HEK293 (cell line): ENCODE data around the gene EPS8L3.

Experiments
- ATF2 ChIP-seq: fragments of 450-650 bp; formaldehyde crosslinking; IDR thresholded peaks from 2 replicates; pipeline ENCODE4 v1.5.1; 2016; ENCODE audit warnings: missing biosample characterization, missing genetic modification characterization, low read depth
- CTCF ChIP-seq: fragments of 450-650 bp; formaldehyde crosslinking; IDR thresholded peaks from 2 replicates; pipeline ENCODE4 v1.5.1; 2016; ENCODE audit warnings: missing biosample characterization, missing genetic modification characterization
- GLI4 ChIP-seq: fragments of 450-650 bp; formaldehyde crosslinking; IDR thresholded peaks from 2 replicates; pipeline ENCODE4 v1.5.1; 2016; ENCODE audit warnings: missing biosample characterization, missing genetic modification characterization
- GLIS1 ChIP-seq: fragments of 450-650 bp; formaldehyde crosslinking; IDR thresholded peaks from 2 replicates; pipeline ENCODE4 v1.5.1; 2016; ENCODE audit warnings: missing biosample characterization, missing genetic modification characterization
- KLF10 ChIP-seq: fragments of 450-650 bp; IDR thresholded peaks from 2 replicates; pipeline ENCODE4 v1.5.1; 2018; ENCODE audit warnings: missing biosample characterization, mild to moderate bottlenecking, missing genetic modification characterization
- REST ChIP-seq: fragments of 450-650 bp; formaldehyde crosslinking; IDR thresholded peaks from 2 replicates; pipeline ENCODE4 v1.5.1; 2016; ENCODE audit warnings: missing biosample characterization, missing genetic modification characterization
- ZNF121 ChIP-seq: fragments of 450-650 bp; formaldehyde crosslinking; IDR thresholded peaks from 2 replicates; pipeline ENCODE4 v1.5.1; 2016; ENCODE audit warnings: missing biosample characterization, missing genetic modification characterization
- ZNF132 ChIP-seq: fragments of 450-650 bp; formaldehyde crosslinking; IDR thresholded peaks from 2 replicates; pipeline ENCODE4 v1.5.1; 2017; ENCODE audit warnings: missing biosample characterization, missing genetic modification characterization, borderline replicate concordance
- ZNF529 ChIP-seq: fragments of 450-650 bp; formaldehyde crosslinking; IDR thresholded peaks from 2 replicates; pipeline ENCODE4 v1.5.1; 2017; ENCODE audit warnings: missing genetic modification characterization, missing biosample characterization; ENCODE audit not compliant: insufficient replicate concordance
- ZNF623 ChIP-seq: fragments of 450-650 bp; formaldehyde crosslinking; IDR thresholded peaks from 2 replicates; pipeline ENCODE4 v1.5.1; 2016; ENCODE audit warnings: missing biosample characterization, missing genetic modification characterization
- ZNF664 ChIP-seq: fragments of 450-650 bp; formaldehyde crosslinking; IDR thresholded peaks from 2 replicates; pipeline ENCODE4 v1.5.1; 2016; ENCODE audit warnings: missing biosample characterization, missing genetic modification characterization
- ZNF704 ChIP-seq: fragments of 450-650 bp; formaldehyde crosslinking; IDR thresholded peaks from 2 replicates; pipeline ENCODE4 v1.5.1; 2016; ENCODE audit warnings: missing biosample characterization, missing genetic modification characterization

- no peak for TF ChIP-seq CTCF (tag by site-specific recombination)
- TF ChIP-seq GLI4 (tag by site-specific recombination): no peak
- no peak for TF ChIP-seq GLIS1 (tag by site-specific recombination)
- no peak for TF ChIP-seq ZNF121
- no peak for TF ChIP-seq ZNF529 (tag by site-specific recombination)
- TF ChIP-seq ZNF704: no peak
- TF ChIP-seq ATF2 (tag by site-specific recombination): no peak
- no peak for TF ChIP-seq ZNF132 (tag by site-specific recombination)
- no peak for TF ChIP-seq ZNF623 (tag by site-specific recombination)
- TF ChIP-seq REST (tag by site-specific recombination): no peak
- TF ChIP-seq ZNF664 (tag by site-specific recombination): no peak
- no peak for TF ChIP-seq KLF10 (tag by site-specific recombination)
Measured at GRCh38 chr1:109719337-109719837, 44.3 kb downstream of the EPS8L3 start.
